HG02885 (cell line): ENCODE data around the gene PDE10A.

ENCODE experiments used
- ATAC-seq: cut with Tn5 transposase; IDR thresholded peaks from one replicate; pipeline ENCODE4 v1.9.1; 2021; ENCODE audit warnings: mild to moderate bottlenecking; ENCODE audit not compliant: unreplicated experiment, poor library complexity

Gene PDE10A

GRCh38 chr6:165658395-165659058 is 4.5 kb downstream of the PDE10A start:
- no peak for ATAC-seq

- no peak for ATAC-seq
Measured at GRCh38 chr6:165657325-165657680, 5.7 kb downstream of the PDE10A start.

- ATAC-seq = no peak
Measured at GRCh38 chr6:165656581-165657324, 6.3 kb downstream of the PDE10A start.

GRCh38 chr6:165655191-165655590 is 7.8 kb downstream of the PDE10A start:
- no peak for ATAC-seq

GRCh38 chr6:165654144-165654543 is 8.9 kb downstream of the PDE10A start:
- no peak for ATAC-seq

GRCh38 chr6:165653607-165654006 is 9.4 kb downstream of the PDE10A start:
- ATAC-seq = no peak

- no peak for ATAC-seq
Measured at GRCh38 chr6:165653196-165653595, 9.8 kb downstream of the PDE10A start.

GRCh38 chr6:165652766-165653165 is 10.3 kb downstream of the PDE10A start:
- ATAC-seq = no peak

GRCh38 chr6:165649166-165650137 is 13.6 kb downstream of the PDE10A start:
- ATAC-seq = no peak

- no peak for ATAC-seq
Measured at GRCh38 chr6:165647041-165647440, 16.0 kb downstream of the PDE10A start.

- ATAC-seq = no peak
Measured at GRCh38 chr6:165645919-165646318, 17.1 kb downstream of the PDE10A start.

GRCh38 chr6:165644586-165645266 is 18.3 kb downstream of the PDE10A start:
- no peak for ATAC-seq

- no peak for ATAC-seq
Measured at GRCh38 chr6:165643015-165643414, 20.0 kb downstream of the PDE10A start.

GRCh38 chr6:165641672-165642156 is 21.3 kb downstream of the PDE10A start:
- no peak for ATAC-seq

GRCh38 chr6:165640806-165641205 is 22.2 kb downstream of the PDE10A start:
- no peak for ATAC-seq

- ATAC-seq = no peak
Measured at GRCh38 chr6:165638530-165638929, 24.5 kb downstream of the PDE10A start.

GRCh38 chr6:165637586-165637985 is 25.5 kb downstream of the PDE10A start:
- no peak for ATAC-seq

- no peak for ATAC-seq
Measured at GRCh38 chr6:165636402-165637048, 26.5 kb downstream of the PDE10A start.

- no peak for ATAC-seq
Measured at GRCh38 chr6:165635965-165636364, 27.1 kb downstream of the PDE10A start.
